ENCODE data around the gene PAX7.

The PAX7 gene

DNA sequence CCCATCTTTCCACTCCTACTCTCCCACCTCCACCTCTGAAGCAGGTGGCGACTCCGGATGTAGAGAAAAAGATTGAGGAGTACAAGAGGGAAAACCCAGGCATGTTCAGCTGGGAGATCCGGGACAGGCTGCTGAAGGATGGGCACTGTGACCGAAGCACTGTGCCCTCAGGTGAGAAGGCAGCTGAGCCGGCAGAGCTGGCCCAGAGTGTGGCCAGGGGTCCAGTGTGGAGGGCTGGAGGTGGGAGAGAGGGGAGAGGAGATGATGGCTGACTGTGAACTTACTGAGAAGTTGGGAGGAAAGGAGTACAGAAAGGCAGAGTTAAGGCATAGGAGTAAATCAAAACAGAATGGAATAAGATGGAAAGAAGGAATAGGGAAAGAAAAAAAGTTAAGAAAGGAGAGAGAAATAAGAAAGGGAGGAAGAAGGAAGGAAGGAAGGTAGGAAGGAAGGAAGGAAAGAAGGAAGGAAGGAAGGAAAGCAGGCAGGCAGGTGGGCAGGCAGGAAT lies 4.5 kb downstream of the PAX7 start:
- Histone ChIP-seq H3K27ac (replicated peaks) (no peak overlapping the region), H3K4me3 (replicated peaks; ENCODE audit: insufficient read depth, low read length) (no peak overlapping the region), H3K27me3 (ENCODE audit: insufficient read depth, poor library complexity, severe bottlenecking) (peaks cover 91% of the 10 kb centered on the region)
- TF ChIP-seq, protein P1, sequence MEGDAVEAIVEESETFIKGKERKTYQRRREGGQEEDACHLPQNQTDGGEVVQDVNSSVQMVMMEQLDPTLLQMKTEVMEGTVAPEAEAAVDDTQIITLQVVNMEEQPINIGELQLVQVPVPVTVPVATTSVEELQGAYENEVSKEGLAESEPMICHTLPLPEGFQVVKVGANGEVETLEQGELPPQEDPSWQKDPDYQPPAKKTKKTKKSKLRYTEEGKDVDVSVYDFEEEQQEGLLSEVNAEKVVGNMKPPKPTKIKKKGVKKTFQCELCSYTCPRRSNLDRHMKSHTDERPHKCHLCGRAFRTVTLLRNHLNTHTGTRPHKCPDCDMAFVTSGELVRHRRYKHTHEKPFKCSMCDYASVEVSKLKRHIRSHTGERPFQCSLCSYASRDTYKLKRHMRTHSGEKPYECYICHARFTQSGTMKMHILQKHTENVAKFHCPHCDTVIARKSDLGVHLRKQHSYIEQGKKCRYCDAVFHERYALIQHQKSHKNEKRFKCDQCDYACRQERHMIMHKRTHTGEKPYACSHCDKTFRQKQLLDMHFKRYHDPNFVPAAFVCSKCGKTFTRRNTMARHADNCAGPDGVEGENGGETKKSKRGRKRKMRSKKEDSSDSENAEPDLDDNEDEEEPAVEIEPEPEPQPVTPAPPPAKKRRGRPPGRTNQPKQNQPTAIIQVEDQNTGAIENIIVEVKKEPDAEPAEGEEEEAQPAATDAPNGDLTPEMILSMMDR (IDR thresholded peaks at IDR 0.05; ENCODE audit: insufficient read depth, low read length), result no peak
- TF ChIP-seq SPI1 (IDR thresholded peaks at IDR 0.05; ENCODE audit: borderline replicate concordance, low read depth), result no peak
- TF ChIP-seq GABPA (IDR thresholded peaks at IDR 0.05; ENCODE audit: low read depth), result no peak
- no peak for DNase-seq (ENCODE audit: low read depth in 1 of 2, low spot score in 1 of 2)

DNA sequence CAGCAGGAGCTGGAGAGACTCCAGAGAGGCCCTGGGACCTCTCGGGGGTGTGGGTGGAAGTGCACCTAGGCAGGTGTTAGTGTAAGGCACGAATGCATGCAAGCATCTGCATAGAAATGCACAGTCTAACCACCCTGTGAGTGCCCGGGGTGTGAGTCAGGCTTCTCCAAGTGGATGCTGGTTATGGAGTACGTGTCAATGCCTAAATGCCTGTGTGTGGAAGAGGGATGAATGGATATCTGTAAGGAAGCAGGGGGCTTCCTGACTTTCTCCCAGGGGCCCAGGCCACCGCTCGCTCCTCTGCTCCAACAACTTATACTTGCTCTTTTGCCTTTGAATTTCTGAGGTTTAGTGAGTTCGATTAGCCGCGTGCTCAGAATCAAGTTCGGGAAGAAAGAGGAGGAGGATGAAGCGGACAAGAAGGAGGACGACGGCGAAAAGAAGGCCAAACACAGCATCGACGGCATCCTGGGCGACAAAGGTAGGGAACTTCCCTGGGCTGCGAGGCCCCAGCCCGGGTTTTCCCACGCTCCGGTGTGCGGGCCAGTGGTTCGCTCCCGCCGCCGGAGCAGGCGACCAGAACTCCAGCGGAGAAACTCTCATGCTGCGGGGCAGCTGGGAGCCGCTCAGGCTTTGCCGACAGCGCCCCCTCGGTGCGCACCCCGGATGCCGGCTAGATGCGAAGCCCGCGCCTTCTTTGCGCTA lies 5.4 kb downstream of the PAX7 start:
- DNase-seq (ENCODE audit: low read depth in 1 of 2, low spot score in 1 of 2), result no peak
- no peak overlapping the region for H3K4me3 ChIP-seq (replicated peaks; ENCODE audit: insufficient read depth, low read length)
- H3K27ac ChIP-seq (replicated peaks), result no peak overlapping the region
- peaks cover 89% of the 10 kb centered on the region for H3K27me3 ChIP-seq (ENCODE audit: insufficient read depth, poor library complexity, severe bottlenecking)
- TF ChIP-seq, protein P2, sequence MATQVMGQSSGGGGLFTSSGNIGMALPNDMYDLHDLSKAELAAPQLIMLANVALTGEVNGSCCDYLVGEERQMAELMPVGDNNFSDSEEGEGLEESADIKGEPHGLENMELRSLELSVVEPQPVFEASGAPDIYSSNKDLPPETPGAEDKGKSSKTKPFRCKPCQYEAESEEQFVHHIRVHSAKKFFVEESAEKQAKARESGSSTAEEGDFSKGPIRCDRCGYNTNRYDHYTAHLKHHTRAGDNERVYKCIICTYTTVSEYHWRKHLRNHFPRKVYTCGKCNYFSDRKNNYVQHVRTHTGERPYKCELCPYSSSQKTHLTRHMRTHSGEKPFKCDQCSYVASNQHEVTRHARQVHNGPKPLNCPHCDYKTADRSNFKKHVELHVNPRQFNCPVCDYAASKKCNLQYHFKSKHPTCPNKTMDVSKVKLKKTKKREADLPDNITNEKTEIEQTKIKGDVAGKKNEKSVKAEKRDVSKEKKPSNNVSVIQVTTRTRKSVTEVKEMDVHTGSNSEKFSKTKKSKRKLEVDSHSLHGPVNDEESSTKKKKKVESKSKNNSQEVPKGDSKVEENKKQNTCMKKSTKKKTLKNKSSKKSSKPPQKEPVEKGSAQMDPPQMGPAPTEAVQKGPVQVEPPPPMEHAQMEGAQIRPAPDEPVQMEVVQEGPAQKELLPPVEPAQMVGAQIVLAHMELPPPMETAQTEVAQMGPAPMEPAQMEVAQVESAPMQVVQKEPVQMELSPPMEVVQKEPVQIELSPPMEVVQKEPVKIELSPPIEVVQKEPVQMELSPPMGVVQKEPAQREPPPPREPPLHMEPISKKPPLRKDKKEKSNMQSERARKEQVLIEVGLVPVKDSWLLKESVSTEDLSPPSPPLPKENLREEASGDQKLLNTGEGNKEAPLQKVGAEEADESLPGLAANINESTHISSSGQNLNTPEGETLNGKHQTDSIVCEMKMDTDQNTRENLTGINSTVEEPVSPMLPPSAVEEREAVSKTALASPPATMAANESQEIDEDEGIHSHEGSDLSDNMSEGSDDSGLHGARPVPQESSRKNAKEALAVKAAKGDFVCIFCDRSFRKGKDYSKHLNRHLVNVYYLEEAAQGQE (IDR thresholded peaks at IDR 0.05; ENCODE audit: insufficient replicate concordance, low read depth), result no peak
- no peak for TF ChIP-seq POLR2AphosphoS5 (IDR thresholded peaks at IDR 0.05; ENCODE audit: low read depth)
- TF ChIP-seq SPI1 (IDR thresholded peaks at IDR 0.05; ENCODE audit: borderline replicate concordance, low read depth), result no peak
- TF ChIP-seq, protein P1 (IDR thresholded peaks at IDR 0.05; ENCODE audit: insufficient read depth, low read length), result no peak
- TF ChIP-seq GABPA (IDR thresholded peaks at IDR 0.05; ENCODE audit: low read depth), result no peak

DNA sequence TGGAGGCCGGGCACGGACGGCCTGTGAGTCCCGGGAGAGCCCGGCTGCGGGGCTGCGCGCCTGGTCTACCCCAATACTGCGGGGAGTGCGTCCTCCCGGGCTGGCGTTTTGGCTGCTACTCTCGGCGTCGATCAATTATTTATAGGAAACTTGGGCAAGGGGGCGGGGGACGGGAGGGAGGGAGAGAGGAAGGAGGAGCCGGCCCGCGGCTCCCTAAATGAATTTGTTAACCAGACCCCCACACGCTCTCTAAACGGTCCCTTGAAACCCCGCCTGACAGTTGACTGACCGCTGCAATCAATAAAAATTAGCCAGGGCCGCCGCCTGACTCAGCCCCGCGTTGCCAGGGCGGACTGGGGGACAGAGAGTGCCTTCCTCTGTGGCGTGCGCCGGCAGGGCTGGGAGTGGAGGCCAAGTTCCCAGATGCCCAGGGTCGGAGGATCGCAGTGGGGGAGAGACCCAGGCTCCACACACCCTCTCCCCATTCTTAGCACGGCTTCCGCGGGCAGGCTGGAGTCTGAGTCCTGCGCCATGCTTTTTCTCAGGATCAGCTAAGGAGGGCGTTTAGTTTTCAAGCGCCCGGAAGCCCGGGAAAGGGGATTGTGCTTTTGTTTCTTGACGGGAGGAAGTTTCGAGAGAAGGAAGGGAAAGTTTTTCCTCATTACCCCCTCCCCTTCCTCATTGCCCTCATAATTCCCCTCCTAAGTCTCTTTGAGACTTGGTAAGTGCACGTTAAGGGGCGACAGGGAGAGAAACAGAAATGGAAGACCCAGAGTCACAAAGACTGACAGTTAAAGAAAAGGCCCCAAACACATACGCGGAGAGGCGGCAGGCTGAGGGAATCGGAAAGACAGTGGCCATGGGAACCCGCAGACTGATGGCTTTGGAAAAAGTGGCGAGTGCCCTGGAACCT lies 6.2 kb downstream of the PAX7 start:
- Histone ChIP-seq H3K27ac (replicated peaks) (no peak overlapping the region), H3K4me3 (replicated peaks; ENCODE audit: insufficient read depth, low read length) (no peak overlapping the region), H3K27me3 (ENCODE audit: insufficient read depth, poor library complexity, severe bottlenecking) (peaks cover 90% of the 10 kb centered on the region)
- DNase-seq (ENCODE audit: low read depth in 1 of 2, low spot score in 1 of 2), result no peak
- TF ChIP-seq GABPA (IDR thresholded peaks at IDR 0.05; ENCODE audit: low read depth) (no peak), POLR2AphosphoS5 (IDR thresholded peaks at IDR 0.05; ENCODE audit: low read depth) (no peak), SPI1 (IDR thresholded peaks at IDR 0.05; ENCODE audit: borderline replicate concordance, low read depth) (no peak)
- TF ChIP-seq, protein P1 (IDR thresholded peaks at IDR 0.05; ENCODE audit: insufficient read depth, low read length), result no peak
- TF ChIP-seq, protein P2 (IDR thresholded peaks at IDR 0.05; ENCODE audit: insufficient replicate concordance, low read depth), result no peak

All from HL-60 (cell line).